A673 (cell line): ENCODE results near the gene FAM180A.

Source experiments
- CTCF ChIP-seq: fragments of 300-800, 200-600 bp; sonication (generic); conservative IDR thresholded peaks from 2 replicates; pipeline ENCODE4 v1.5.1; 2017; ENCODE audit warnings: low read depth, mild to moderate bottlenecking, antibody characterized with exemption, low read length, moderate library complexity, mixed read lengths
- EZH2 ChIP-seq: fragments of 200-600 bp; sonication (generic); IDR thresholded peaks from 2 replicates; pipeline ENCODE4 v1.6.1; 2017; ENCODE audit warnings: borderline replicate concordance, low read depth, mild to moderate bottlenecking, mixed read lengths, antibody characterized with exemption, low read length; ENCODE audit not compliant: poor library complexity, severe bottlenecking

- TF ChIP-seq CTCF (no peak), EZH2 (no peak)
These were observed 45.2 kb upstream of the FAM180A start for GRCh38 chr7:135793841-135794240.
